GM12891 (cell line): Measurements from ENCODE around the gene GALNT18.

Experiments used
- POLR2A ChIP-seq: IDR thresholded peaks from 2 replicates; pipeline ENCODE4 v1.6.1; 2011; ENCODE audit warnings: low read depth, low read length, control low read depth
- POLR2AphosphoS5 ChIP-seq: IDR thresholded peaks from 2 replicates; pipeline ENCODE4 v1.6.1; 2011; ENCODE audit warnings: low read depth, low read length, control low read depth

GRCh38 chr11:11472106-11472505 lies 149.7 kb downstream of the GALNT18 start:
- no peak for TF ChIP-seq POLR2AphosphoS5
- no peak for TF ChIP-seq POLR2A
